HCT116 (cell line): ENCODE measurements around the gene FHIT. TPM values are rescaled to one million over a fixed set of nuclear protein-coding genes. Genes with fewer than 3 reads are reported as not detected.

Experiments
- ATAC-seq: fragments of 200-7000 bp; cut with Tn5 transposase; 2 replicates; pipeline ENCODE4 v1.9.1; 2020; ENCODE audit warnings: mild to moderate bottlenecking, moderate library complexity
- BruUV-seq: library from RNA; stranded (reverse); fragments of 400-500 nt; replicated peaks from 2 replicates; lab custom pipeline; 2021; lab: Mats Ljungman, UMichigan
- CTCF ChIA-PET: fragments of 300-600 bp; sonication (Branson Sonifier 250); formaldehyde crosslinking; loops from one replicate; lab custom pipeline; 2021; ENCODE audit warnings: antibody characterized with exemption; lab: Charles Lee
- POLR2A ChIA-PET: fragments of 300-600, 350-600 bp; sonication (Branson Sonifier 250); formaldehyde crosslinking; loops from one replicate; lab custom pipeline; 2021; ENCODE audit warnings: antibody characterized with exemption; lab: Charles Lee
- RAD21 ChIA-PET, 2 experiments: fragments of 300-600 bp; sonication (Branson Sonifier 250); formaldehyde crosslinking; loops; one replicate each; lab custom pipeline; 2023; ENCODE audit warnings: low total read pairs in 2 of 2; ENCODE audit not compliant: uncharacterized antibody in 2 of 2, unreplicated experiment in 2 of 2, low non-redundant PET in 1 of 2; lab: Charles Lee
- DNase-seq: peaks from one replicate; pipeline ENCODE4 v3.0.0-alpha.2; 2010; ENCODE audit warnings: low read depth, low spot score
- H2AFZ ChIP-seq: fragments of 200-600 bp; shearing (Covaris generic), sonication (generic); 2 replicates; pipeline ENCODE4 v1.6.1; 2017; ENCODE audit warnings: low read depth, mixed run types, mixed read lengths, antibody characterized with exemption, low read length; ENCODE audit not compliant: poor library complexity, severe bottlenecking
- H3K27ac ChIP-seq: 2 replicates; pipeline ENCODE4 v1.5.1; 2012; ENCODE audit warnings: low read depth, low read length
- H3K27me3 ChIP-seq: fragments of 200-600 bp; sonication (generic); 2 replicates; pipeline ENCODE4 v1.6.1; 2016; ENCODE audit warnings: mixed run types, low read length, mixed read lengths; ENCODE audit not compliant: insufficient read depth
- H3K36me3 ChIP-seq, 2 experiments: fragments of 200-500 bp in 1 of 2; fragments of 200-600 bp in 1 of 2; sonication (Bioruptor generic) in 1 of 2; sonication (generic) in 1 of 2; 2 replicates each; pipeline versions ENCODE4 v1.5.1 to v1.6.1; 2014 to 2016; ENCODE audit warnings: low read length in 2 of 2, inconsistent platforms in 1 of 2, mixed read lengths in 1 of 2, mixed run types in 1 of 2; ENCODE audit not compliant: insufficient read depth in 2 of 2, control insufficient read depth in 1 of 2
- H3K4me1 ChIP-seq, 2 experiments: fragments of 200-600 bp in 1 of 2; sonication (generic) in 1 of 2; 2 replicates each; pipeline versions ENCODE4 v1.5.1 to v1.6.1; 2012 to 2017; ENCODE audit warnings: low read length in 2 of 2, inconsistent platforms in 1 of 2, mild to moderate bottlenecking in 1 of 2, mixed read lengths in 1 of 2, mixed run types in 1 of 2, moderate library complexity in 1 of 2; ENCODE audit not compliant: insufficient read depth in 2 of 2, control insufficient read depth in 1 of 2
- H3K4me2 ChIP-seq: fragments of 200-600 bp; sonication (generic); 2 replicates; pipeline ENCODE4 v1.6.1; 2017; ENCODE audit warnings: mixed run types, low read length, mixed read lengths
- H3K4me3 ChIP-seq, 2 experiments: fragments of 200-600 bp in 1 of 2; sonication (generic) in 1 of 2; replicated peaks in 1 of 2; 2 replicates each; pipeline ENCODE4 v1.5.1; 2011 to 2016; ENCODE audit warnings: low read length in 2 of 2, control low read depth in 1 of 2, low read depth in 1 of 2, mild to moderate bottlenecking in 1 of 2, mixed read lengths in 1 of 2, mixed run types in 1 of 2
- H3K79me2 ChIP-seq: fragments of 200-600 bp; sonication (generic); 2 replicates; pipeline ENCODE4 v1.6.1; 2017; ENCODE audit warnings: mild to moderate bottlenecking, mixed run types, low read length, moderate library complexity, mixed read lengths; ENCODE audit not compliant: insufficient read depth
- H3K9ac ChIP-seq: fragments of 200-600 bp; sonication (generic); 2 replicates; pipeline ENCODE4 v1.6.1; 2016; ENCODE audit warnings: low read length, mixed read lengths
- H3K9me2 ChIP-seq: fragments of 200-600 bp; sonication (generic), shearing (Covaris generic); 2 replicates; pipeline ENCODE4 v1.6.1; 2017; ENCODE audit warnings: mixed run types, mild to moderate bottlenecking, moderate library complexity; ENCODE audit not compliant: insufficient read depth
- H3K9me3 ChIP-seq, 2 experiments: fragments of 200-500 bp in 1 of 2; fragments of 200-600 bp in 1 of 2; sonication (Bioruptor generic) in 1 of 2; sonication (generic) in 1 of 2; 2 replicates each; pipeline ENCODE4 v1.6.1; 2014 to 2017; ENCODE audit warnings: low read length in 2 of 2, mixed read lengths in 2 of 2, inconsistent platforms in 1 of 2, low read depth in 1 of 2, mild to moderate bottlenecking in 1 of 2, mixed run types in 1 of 2, moderate library complexity in 1 of 2; ENCODE audit not compliant: control insufficient read depth in 1 of 2, insufficient read depth in 1 of 2
- H4K20me1 ChIP-seq: fragments of 200-600 bp; sonication (generic), shearing (Covaris generic); 2 replicates; pipeline ENCODE4 v1.6.1; 2017; ENCODE audit warnings: mixed run types, mild to moderate bottlenecking, moderate library complexity; ENCODE audit not compliant: insufficient read depth
- ATF3 ChIP-seq: IDR thresholded peaks from 2 replicates; pipeline ENCODE4 v1.6.1; 2012
- CBX3 ChIP-seq: IDR thresholded peaks from 2 replicates; pipeline ENCODE4 v1.6.1; 2012; ENCODE audit warnings: low read depth
- CEBPB ChIP-seq: IDR thresholded peaks from 2 replicates; pipeline ENCODE4 v1.6.1; 2012; ENCODE audit warnings: low read depth
- ELF1 ChIP-seq: IDR thresholded peaks from 2 replicates; pipeline ENCODE4 v1.6.1; 2012; ENCODE audit warnings: low read depth, borderline replicate concordance
- EZH2 ChIP-seq: fragments of 200-600 bp; sonication (generic); IDR thresholded peaks from 2 replicates; pipeline ENCODE4 v1.6.1; 2017; ENCODE audit warnings: antibody characterized with exemption, mixed run types
- EZH2phosphoT487 ChIP-seq: fragments of 200-600 bp; IDR thresholded peaks from 2 replicates; pipeline ENCODE4 v1.6.1; 2018; ENCODE audit warnings: antibody characterized with exemption, borderline replicate concordance
- FOSL1 ChIP-seq: IDR thresholded peaks from 2 replicates; pipeline ENCODE4 v1.6.1; 2012; ENCODE audit warnings: low read depth
- JUND ChIP-seq: IDR thresholded peaks from 2 replicates; pipeline ENCODE4 v1.6.1; 2012
- MAX ChIP-seq: IDR thresholded peaks from 2 replicates; pipeline ENCODE4 v1.6.1; 2012
- POLR2A ChIP-seq: IDR thresholded peaks from 2 replicates; pipeline ENCODE4 v1.7.0; 2011; ENCODE audit warnings: borderline replicate concordance; ENCODE audit not compliant: insufficient read depth, insufficient read length; ENCODE audit errors: extremely low read depth
- POLR2AphosphoS5 ChIP-seq: IDR thresholded peaks from 2 replicates; pipeline ENCODE4 v1.6.1; 2011; ENCODE audit warnings: mild to moderate bottlenecking, low read depth, low read length, moderate library complexity
- RAD21 ChIP-seq: IDR thresholded peaks from 2 replicates; pipeline ENCODE4 v1.6.1; 2012; ENCODE audit warnings: low read depth, mild to moderate bottlenecking
- SP1 ChIP-seq: IDR thresholded peaks from 2 replicates; pipeline ENCODE4 v1.6.1; 2012; ENCODE audit warnings: low read depth
- SRF ChIP-seq: IDR thresholded peaks from 2 replicates; pipeline ENCODE4 v1.6.1; 2012; ENCODE audit warnings: low read depth
- TCF7L2 ChIP-seq: IDR thresholded peaks from 2 replicates; pipeline ENCODE4 v1.7.0; 2011; ENCODE audit warnings: borderline replicate concordance, inconsistent platforms; ENCODE audit not compliant: insufficient read depth, insufficient read length; ENCODE audit errors: extremely low read depth
- YY1 ChIP-seq: IDR thresholded peaks from 2 replicates; pipeline ENCODE4 v1.6.1; 2011; ENCODE audit warnings: low read length, low read depth, moderate library complexity, mild to moderate bottlenecking; ENCODE audit not compliant: insufficient replicate concordance; ENCODE audit errors: extremely low read depth
- ZNF274 ChIP-seq: fragments of 200-500 bp; sonication (Bioruptor generic); IDR thresholded peaks from 2 replicates; pipeline ENCODE4 v1.6.1; 2014; ENCODE audit warnings: mild to moderate bottlenecking, low read depth, low read length, inconsistent platforms
- intact Hi-C: fragments of 100-400 bp; cut with micrococcal nuclease; formaldehyde crosslinking; loops from 2 replicates; pipeline ENCODE4 v1.10.0; 2022
- total RNA-seq: library from RNA; stranded (reverse); gene quantifications from one replicate; pipeline ENCODE4 v1.2.1, GENCODE V29; 2021; ENCODE audit not compliant: unreplicated experiment
- TF ChIP-seq, protein P1 (sequence below): IDR thresholded peaks from 2 replicates; pipeline ENCODE4 v1.6.1; 2011; ENCODE audit warnings: mild to moderate bottlenecking, low read length, moderate library complexity; ENCODE audit not compliant: insufficient replicate concordance; ENCODE audit errors: extremely low read depth
- TF ChIP-seq, protein P2 (sequence below), 3 experiments: fragments of 200-600 bp in 1 of 3; sonication (generic) in 1 of 3; IDR thresholded peaks in 2 of 3; conservative IDR thresholded peaks in 1 of 3; 2 replicates each; pipeline ENCODE4 v1.5.1; 2012 to 2017; ENCODE audit warnings: low read depth in 2 of 3, low read length in 2 of 3, antibody characterized with exemption in 1 of 3, borderline replicate concordance in 1 of 3, control low read depth in 1 of 3, mild to moderate bottlenecking in 1 of 3, mixed read lengths in 1 of 3, mixed run types in 1 of 3, moderate library complexity in 1 of 3; ENCODE audit not compliant: insufficient read depth in 1 of 3

The FHIT gene
- total RNA-seq, 1 experiment from 2014 or later, result 20.1 TPM

GRCh38 chr3:60198179-60198720 is 1053.0 kb downstream of the FHIT start:
- no peak overlapping the region for H2AFZ ChIP-seq
- H3K4me3 ChIP-seq, result no peak overlapping the region
- DNase-seq (no peak), ATAC-seq (no peak)
- ChIA-PET RAD21 (no interaction called here), CTCF (no interaction called here), POLR2A (no interaction called here)
- no TSS peak for BruUV-seq
- TF ChIP-seq POLR2AphosphoS5 (no peak), POLR2A (no peak), ELF1 (no peak), FOSL1 (no peak), YY1 (no peak), SRF (no peak), MAX (no peak), CBX3 (no peak), CEBPB (no peak), ATF3 (no peak), ZNF274 (no peak), TCF7L2 (no peak), EZH2phosphoT487 (no peak), EZH2 (no peak), JUND (no peak), RAD21 (no peak), SP1 (no peak)
- TF ChIP-seq, protein P1, sequence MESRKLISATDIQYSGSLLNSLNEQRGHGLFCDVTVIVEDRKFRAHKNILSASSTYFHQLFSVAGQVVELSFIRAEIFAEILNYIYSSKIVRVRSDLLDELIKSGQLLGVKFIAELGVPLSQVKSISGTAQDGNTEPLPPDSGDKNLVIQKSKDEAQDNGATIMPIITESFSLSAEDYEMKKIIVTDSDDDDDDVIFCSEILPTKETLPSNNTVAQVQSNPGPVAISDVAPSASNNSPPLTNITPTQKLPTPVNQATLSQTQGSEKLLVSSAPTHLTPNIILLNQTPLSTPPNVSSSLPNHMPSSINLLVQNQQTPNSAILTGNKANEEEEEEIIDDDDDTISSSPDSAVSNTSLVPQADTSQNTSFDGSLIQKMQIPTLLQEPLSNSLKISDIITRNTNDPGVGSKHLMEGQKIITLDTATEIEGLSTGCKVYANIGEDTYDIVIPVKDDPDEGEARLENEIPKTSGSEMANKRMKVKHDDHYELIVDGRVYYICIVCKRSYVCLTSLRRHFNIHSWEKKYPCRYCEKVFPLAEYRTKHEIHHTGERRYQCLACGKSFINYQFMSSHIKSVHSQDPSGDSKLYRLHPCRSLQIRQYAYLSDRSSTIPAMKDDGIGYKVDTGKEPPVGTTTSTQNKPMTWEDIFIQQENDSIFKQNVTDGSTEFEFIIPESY, result no peak
- TF ChIP-seq, protein P2, sequence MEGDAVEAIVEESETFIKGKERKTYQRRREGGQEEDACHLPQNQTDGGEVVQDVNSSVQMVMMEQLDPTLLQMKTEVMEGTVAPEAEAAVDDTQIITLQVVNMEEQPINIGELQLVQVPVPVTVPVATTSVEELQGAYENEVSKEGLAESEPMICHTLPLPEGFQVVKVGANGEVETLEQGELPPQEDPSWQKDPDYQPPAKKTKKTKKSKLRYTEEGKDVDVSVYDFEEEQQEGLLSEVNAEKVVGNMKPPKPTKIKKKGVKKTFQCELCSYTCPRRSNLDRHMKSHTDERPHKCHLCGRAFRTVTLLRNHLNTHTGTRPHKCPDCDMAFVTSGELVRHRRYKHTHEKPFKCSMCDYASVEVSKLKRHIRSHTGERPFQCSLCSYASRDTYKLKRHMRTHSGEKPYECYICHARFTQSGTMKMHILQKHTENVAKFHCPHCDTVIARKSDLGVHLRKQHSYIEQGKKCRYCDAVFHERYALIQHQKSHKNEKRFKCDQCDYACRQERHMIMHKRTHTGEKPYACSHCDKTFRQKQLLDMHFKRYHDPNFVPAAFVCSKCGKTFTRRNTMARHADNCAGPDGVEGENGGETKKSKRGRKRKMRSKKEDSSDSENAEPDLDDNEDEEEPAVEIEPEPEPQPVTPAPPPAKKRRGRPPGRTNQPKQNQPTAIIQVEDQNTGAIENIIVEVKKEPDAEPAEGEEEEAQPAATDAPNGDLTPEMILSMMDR (IDR thresholded peaks at IDR 0.05 in 2 of 3, conservative IDR thresholded peaks at IDR 0.05 in 1 of 3; ENCODE audit: borderline replicate concordance in 1 of 3, insufficient read depth in 1 of 3, low read depth in 2 of 3, low read length in 2 of 3), result no peak
- no peaks in the 10 kb centered on the region for H3K36me3 ChIP-seq
- no peaks in the 10 kb centered on the region for H3K4me1 ChIP-seq
- intact Hi-C loops, result no loop called here
- H4K20me1 ChIP-seq, result no peaks in the 10 kb centered on the region
- no peaks in the 10 kb centered on the region for H3K27me3 ChIP-seq
- no peak overlapping the region for H3K4me2 ChIP-seq
- H3K27ac ChIP-seq, result no peak overlapping the region
- no peaks in the 10 kb centered on the region for H3K9me3 ChIP-seq
- H3K9me2 ChIP-seq, result no peaks in the 10 kb centered on the region
- H3K9ac ChIP-seq, result no peak overlapping the region
- H3K79me2 ChIP-seq, result no peaks in the 10 kb centered on the region
